ENCODE data around the gene HPS4.
"Not testable (repeated sequence)": the region's sequence is repeated elsewhere in the genome, so short reads cannot be mapped to it uniquely, and the experiment has no call there.

GRCh38 chr22:26528518-26528917 is 44.9 kb upstream of the HPS4 start:
- TF ChIP-seq EZH2 (IDR thresholded peaks at IDR 0.05; ENCODE audit: borderline replicate concordance, low read length); CTCF (conservative IDR thresholded peaks at IDR 0.05 in 1 of 2, IDR thresholded peaks at IDR 0.05 in 1 of 2; ENCODE audit: extremely low read depth in 1 of 2, insufficient read depth in 1 of 2, low read depth in 1 of 2, low read length in 2 of 2): not testable (repeated sequence)

Data from mammary epithelial cell (primary cell).